ENCODE results near the gene ANKRD66.

The ANKRD66 gene

GRCh38 chr6:46733341-46733801, 13.4 kb upstream of the ANKRD66 start:
- H3K4me2 ChIP-seq (ENCODE audit: low read depth, low read length, poor library complexity, severe bottlenecking) = no peak overlapping the region
- no peaks in the 10 kb centered on the region for H3K4me1 ChIP-seq (ENCODE audit: insufficient read depth, low read length, poor library complexity, severe bottlenecking)
- no peak overlapping the region for H3K9ac ChIP-seq (ENCODE audit: low read depth, low read length, poor library complexity, severe bottlenecking)
- H3K27me3 ChIP-seq (ENCODE audit: insufficient read depth, low read length, poor library complexity, severe bottlenecking) = no peaks in the 10 kb centered on the region
- no peak overlapping the region for H2AFZ ChIP-seq (ENCODE audit: low read length)
- H3F3A ChIP-seq (ENCODE audit: low read depth) = no peaks in the 10 kb centered on the region
- no peaks in the 10 kb centered on the region for H3K9me3 ChIP-seq (ENCODE audit: insufficient read depth, low read depth, low read length)
- no peaks in the 10 kb centered on the region for H3K9me2 ChIP-seq (replicated peaks; ENCODE audit: low read depth, low read length)
- H4K20me1 ChIP-seq (ENCODE audit: insufficient read depth, low read length, poor library complexity, severe bottlenecking) = no peaks in the 10 kb centered on the region
- TF ChIP-seq EZH2phosphoT487 (IDR thresholded peaks at IDR 0.05; ENCODE audit: borderline replicate concordance) = no peak
- TF ChIP-seq, protein P1, sequence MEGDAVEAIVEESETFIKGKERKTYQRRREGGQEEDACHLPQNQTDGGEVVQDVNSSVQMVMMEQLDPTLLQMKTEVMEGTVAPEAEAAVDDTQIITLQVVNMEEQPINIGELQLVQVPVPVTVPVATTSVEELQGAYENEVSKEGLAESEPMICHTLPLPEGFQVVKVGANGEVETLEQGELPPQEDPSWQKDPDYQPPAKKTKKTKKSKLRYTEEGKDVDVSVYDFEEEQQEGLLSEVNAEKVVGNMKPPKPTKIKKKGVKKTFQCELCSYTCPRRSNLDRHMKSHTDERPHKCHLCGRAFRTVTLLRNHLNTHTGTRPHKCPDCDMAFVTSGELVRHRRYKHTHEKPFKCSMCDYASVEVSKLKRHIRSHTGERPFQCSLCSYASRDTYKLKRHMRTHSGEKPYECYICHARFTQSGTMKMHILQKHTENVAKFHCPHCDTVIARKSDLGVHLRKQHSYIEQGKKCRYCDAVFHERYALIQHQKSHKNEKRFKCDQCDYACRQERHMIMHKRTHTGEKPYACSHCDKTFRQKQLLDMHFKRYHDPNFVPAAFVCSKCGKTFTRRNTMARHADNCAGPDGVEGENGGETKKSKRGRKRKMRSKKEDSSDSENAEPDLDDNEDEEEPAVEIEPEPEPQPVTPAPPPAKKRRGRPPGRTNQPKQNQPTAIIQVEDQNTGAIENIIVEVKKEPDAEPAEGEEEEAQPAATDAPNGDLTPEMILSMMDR (conservative IDR thresholded peaks at IDR 0.05; ENCODE audit: low read length) = no peak
- no peaks in the 10 kb centered on the region for H3K79me2 ChIP-seq (ENCODE audit: insufficient read depth, low read length)
- no peak overlapping the region for H3K4me3 ChIP-seq (ENCODE audit: low read length, poor library complexity, severe bottlenecking)
- H3K36me3 ChIP-seq (ENCODE audit: insufficient read depth, low read length) = no peaks in the 10 kb centered on the region

- no peaks in the 10 kb centered on the region for H3K36me3 ChIP-seq (ENCODE audit: insufficient read depth, low read length)
- TF ChIP-seq, protein P1 (conservative IDR thresholded peaks at IDR 0.05; ENCODE audit: low read length) = no peak
- TF ChIP-seq EZH2phosphoT487 (IDR thresholded peaks at IDR 0.05; ENCODE audit: borderline replicate concordance) = no peak
- no peak within 1 kb of the TSS for H3K4me3 ChIP-seq (ENCODE audit: low read length, poor library complexity, severe bottlenecking)
- no peak within 1 kb of the TSS for H2AFZ ChIP-seq (ENCODE audit: low read length)
- H3K9me2 ChIP-seq (replicated peaks; ENCODE audit: low read depth, low read length) = no peaks in the 10 kb centered on the region
- H3K9me3 ChIP-seq (ENCODE audit: insufficient read depth, low read depth, low read length) = no peaks in the 10 kb centered on the region
- H4K20me1 ChIP-seq (ENCODE audit: insufficient read depth, low read length, poor library complexity, severe bottlenecking) = no peaks in the 10 kb centered on the region
- H3K9ac ChIP-seq (ENCODE audit: low read depth, low read length, poor library complexity, severe bottlenecking) = no peak within 1 kb of the TSS
- no peaks in the 10 kb centered on the region for H3K27me3 ChIP-seq (ENCODE audit: insufficient read depth, low read length, poor library complexity, severe bottlenecking)
- H3K4me2 ChIP-seq (ENCODE audit: low read depth, low read length, poor library complexity, severe bottlenecking) = no peak within 1 kb of the TSS
- H3F3A ChIP-seq (ENCODE audit: low read depth) = no peaks in the 10 kb centered on the region
- no peaks in the 10 kb centered on the region for H3K79me2 ChIP-seq (ENCODE audit: insufficient read depth, low read length)
- no peaks in the 10 kb centered on the region for H3K4me1 ChIP-seq (ENCODE audit: insufficient read depth, low read length, poor library complexity, severe bottlenecking)
Observed at GRCh38 chr6:46734867-46735719, 11.6 kb upstream of the ANKRD66 start, which contains the start of gene PLA2G7. Gene PLA2G7, minus strand, starts transcription at chr6:46735375. Its CDS starts 12,484 bp downstream, at chr6:46722891.

- Histone ChIP-seq H3K9me2 (replicated peaks; ENCODE audit: low read depth, low read length) (no peaks in the 10 kb centered on the region), H3K36me3 (ENCODE audit: insufficient read depth, low read length) (no peaks in the 10 kb centered on the region), H3K9ac (ENCODE audit: low read depth, low read length, poor library complexity, severe bottlenecking) (no peak overlapping the region), H3K4me1 (ENCODE audit: insufficient read depth, low read length, poor library complexity, severe bottlenecking) (no peaks in the 10 kb centered on the region), H2AFZ (ENCODE audit: low read length) (no peak overlapping the region), H3K9me3 (ENCODE audit: insufficient read depth, low read depth, low read length) (no peaks in the 10 kb centered on the region), H4K20me1 (ENCODE audit: insufficient read depth, low read length, poor library complexity, severe bottlenecking) (no peaks in the 10 kb centered on the region), H3K4me3 (ENCODE audit: low read length, poor library complexity, severe bottlenecking) (no peak overlapping the region), H3F3A (ENCODE audit: low read depth) (no peaks in the 10 kb centered on the region), H3K79me2 (ENCODE audit: insufficient read depth, low read length) (no peaks in the 10 kb centered on the region), H3K27me3 (ENCODE audit: insufficient read depth, low read length, poor library complexity, severe bottlenecking) (no peaks in the 10 kb centered on the region), H3K4me2 (ENCODE audit: low read depth, low read length, poor library complexity, severe bottlenecking) (no peak overlapping the region)
- TF ChIP-seq, protein P1 (conservative IDR thresholded peaks at IDR 0.05; ENCODE audit: low read length) = no peak
- TF ChIP-seq EZH2phosphoT487 (IDR thresholded peaks at IDR 0.05; ENCODE audit: borderline replicate concordance) = no peak
Observed at GRCh38 chr6:46735720-46736031, 11.1 kb upstream of the ANKRD66 start.
